Erythroblast (primary cell): ENCODE results near the gene RAD51AP1.

Source experiments
- GATA1 ChIP-seq: IDR thresholded peaks from 2 replicates; pipeline ENCODE4 v1.6.1; 2011; ENCODE audit warnings: low read depth, mild to moderate bottlenecking, control low read depth, low read length, moderate library complexity
- POLR2A ChIP-seq: IDR thresholded peaks from 2 replicates; pipeline ENCODE4 v1.6.1; 2011; ENCODE audit warnings: mild to moderate bottlenecking, low read length

GRCh38 chr12:4609071-4609470 lies 70.4 kb downstream of the RAD51AP1 start:
- TF ChIP-seq POLR2A (no peak), GATA1 (no peak)
